Activated CD8-positive, alpha-beta memory T cell treated with anti-CD3 and anti-CD28 coated beads for 36 hours (primary cell): ENCODE data around the gene IKZF1. TPM values are rescaled to one million over a fixed set of nuclear protein-coding genes. Genes with fewer than 3 reads are reported as not detected.

Source experiments
- CTCF ChIA-PET: fragments of 350-600 bp; sonication (Branson Sonifier 250); formaldehyde crosslinking; loops from one replicate; lab custom pipeline; 2021; ENCODE audit warnings: antibody characterized with exemption; lab: Charles Lee
- POLR2A ChIA-PET: fragments of 350-600 bp; sonication (Branson Sonifier 250); formaldehyde crosslinking; loops from one replicate; lab custom pipeline; 2021; ENCODE audit warnings: antibody characterized with exemption; lab: Charles Lee
- total RNA-seq, 2 experiments: library from RNA; stranded (reverse); gene quantifications; one replicate each; pipeline ENCODE4 v1.2.3, GENCODE V29; 2021

IKZF1 gene
- total RNA-seq, 2 experiments from 2014 or later = 232 to 236 TPM

- CTCF ChIA-PET = no interaction called here
Measured at GRCh38 chr7:50303335-50304128, 984 bp upstream of the IKZF1 start.

DNA sequence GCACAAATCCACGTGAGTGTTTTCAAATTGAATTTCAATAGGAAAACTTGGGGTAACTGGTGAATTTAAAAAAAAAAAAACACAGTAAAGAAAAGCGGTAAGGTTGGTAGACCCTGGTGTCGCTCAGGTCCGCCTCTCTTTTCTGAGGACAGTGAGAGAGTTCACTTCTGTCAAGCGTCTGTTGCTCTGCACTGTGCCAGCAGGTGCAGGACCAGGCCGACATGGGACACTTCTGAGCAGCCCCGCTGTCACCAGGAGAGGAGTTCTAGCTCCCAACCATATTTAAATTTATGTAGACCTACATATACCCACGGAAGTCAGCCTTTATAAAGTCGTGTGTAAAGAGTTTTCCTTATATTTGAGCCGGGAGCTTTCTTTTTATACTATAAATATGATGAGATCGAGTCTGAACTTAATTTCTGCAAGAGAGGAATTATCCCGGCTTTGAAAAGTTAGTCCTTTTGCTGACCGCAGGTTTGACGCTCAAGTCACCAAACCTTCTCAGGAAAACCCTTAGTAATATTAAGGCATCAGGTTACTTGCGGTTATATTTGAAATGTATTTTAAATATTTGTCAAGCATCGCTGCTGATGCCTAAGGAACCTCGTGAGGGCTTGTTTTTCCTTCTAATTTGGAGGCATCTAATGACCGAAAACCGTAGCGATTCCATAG is 531 bp downstream of the IKZF1 start:
- ChIA-PET POLR2A (interaction anchor here (0.6 to 6.0 kb wide), 11 partner anchors 10 to 145 kb away, joined by 3 to 41 read pairs (median 4); partner anchors contain the start of gene FIGNL1), CTCF (interaction anchor here (0.8 to 2.5 kb wide), 7 partner anchors 8 to 100 kb away, joined by 3 to 12 read pairs (median 5); no protein-coding TSS in a partner anchor)

More at GRCh38 chr7:50303335-50304128, 984 bp upstream of the IKZF1 start:
- POLR2A ChIA-PET = interaction anchor here (0.6 to 2.7 kb wide), 4 partner anchors 36 to 98 kb away, joined by 3 to 16 read pairs (median 4); no protein-coding TSS in a partner anchor

- POLR2A ChIA-PET = interaction anchor here (0.6 to 6.0 kb wide), 9 partner anchors 10 to 144 kb away, joined by 3 to 41 read pairs (median 4); partner anchors contain the start of gene FIGNL1
- CTCF ChIA-PET = interaction anchor here (0.9 to 2.5 kb wide), 7 partner anchors 7 to 100 kb away, joined by 3 to 12 read pairs (median 5); no protein-coding TSS in a partner anchor
Measured at GRCh38 chr7:50305583-50306493, 1.3 kb downstream of the IKZF1 start.

GRCh38 chr7:50306494-50307367 is 2.2 kb downstream of the IKZF1 start:
- ChIA-PET POLR2A (interaction anchor here (0.6 to 6.0 kb wide), 7 partner anchors 9 to 55 kb away, joined by 3 to 41 read pairs (median 4); no protein-coding TSS in a partner anchor), CTCF (interaction anchor here (0.9 to 2.5 kb wide), 7 partner anchors 9 to 102 kb away, joined by 3 to 12 read pairs (median 5); no protein-coding TSS in a partner anchor)

DNA sequence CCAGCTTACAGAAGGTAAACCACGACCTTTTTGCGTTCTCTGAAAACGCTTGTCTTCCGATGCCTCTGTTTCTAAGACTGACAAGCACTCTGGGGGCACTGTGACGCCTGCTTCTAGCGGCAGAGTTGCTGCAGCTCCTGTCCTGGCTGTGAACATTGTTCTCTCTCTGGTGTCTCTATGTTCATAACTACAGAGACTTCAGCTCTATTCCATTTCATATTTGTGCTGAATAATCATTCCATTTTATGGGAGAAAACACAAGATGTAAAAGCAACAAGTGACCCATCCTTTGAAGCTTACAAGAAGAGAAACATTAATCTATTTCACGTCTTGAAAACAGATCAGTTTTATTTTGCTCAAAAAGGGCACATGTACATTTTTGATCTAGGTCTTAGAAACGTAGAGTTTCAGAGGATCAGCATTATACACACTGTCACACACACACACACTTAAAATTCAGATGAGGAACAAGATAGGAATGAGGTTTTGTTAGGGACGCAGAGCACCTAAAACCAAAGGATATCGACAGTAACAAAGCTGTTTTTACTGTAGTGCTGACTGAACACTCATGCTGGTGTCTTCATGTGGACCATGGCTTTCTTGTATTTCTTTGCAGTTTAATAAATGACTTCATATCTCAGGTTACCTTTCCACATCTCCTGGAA is 3.0 kb downstream of the IKZF1 start:
- POLR2A ChIA-PET = interaction anchor here (0.7 to 6.0 kb wide), 5 partner anchors 8 to 44 kb away, joined by 3 to 41 read pairs (median 4); no protein-coding TSS in a partner anchor

GRCh38 chr7:50308203-50308531 is 3.7 kb downstream of the IKZF1 start:
- ChIA-PET CTCF (interaction anchor here (0.9 to 2.2 kb wide), 7 partner anchors 8 to 103 kb away, joined by 3 to 9 read pairs (median 4); no protein-coding TSS in a partner anchor), POLR2A (interaction anchor here (0.8 to 6.0 kb wide), 7 partner anchors 7 to 60 kb away, joined by 3 to 41 read pairs (median 6); no protein-coding TSS in a partner anchor)

More for the DNA sequence above, 3.0 kb downstream of the IKZF1 start:
- CTCF ChIA-PET = interaction anchor here (0.9 to 2.2 kb wide), 6 partner anchors 9 to 103 kb away, joined by 4 to 9 read pairs (median 4); no protein-coding TSS in a partner anchor

- CTCF ChIA-PET = interaction anchor here (0.7 to 2.5 kb wide), 9 partner anchors 8 to 104 kb away, joined by 3 to 9 read pairs (median 3); no protein-coding TSS in a partner anchor
- POLR2A ChIA-PET = interaction anchor here (0.7 to 6.0 kb wide), 12 partner anchors 7 to 102 kb away, joined by 3 to 41 read pairs (median 6); no protein-coding TSS in a partner anchor
Measured at GRCh38 chr7:50308532-50309385, 4.2 kb downstream of the IKZF1 start.

- POLR2A ChIA-PET = interaction anchor here (1.1 to 6.0 kb wide), 11 partner anchors 6 to 103 kb away, joined by 4 to 41 read pairs (median 8); no protein-coding TSS in a partner anchor
- CTCF ChIA-PET = interaction anchor here (0.7 to 2.5 kb wide), 8 partner anchors 21 to 104 kb away, joined by 3 to 19 read pairs (median 4); no protein-coding TSS in a partner anchor
Measured at GRCh38 chr7:50309721-50310120, 5.2 kb downstream of the IKZF1 start.

DNA sequence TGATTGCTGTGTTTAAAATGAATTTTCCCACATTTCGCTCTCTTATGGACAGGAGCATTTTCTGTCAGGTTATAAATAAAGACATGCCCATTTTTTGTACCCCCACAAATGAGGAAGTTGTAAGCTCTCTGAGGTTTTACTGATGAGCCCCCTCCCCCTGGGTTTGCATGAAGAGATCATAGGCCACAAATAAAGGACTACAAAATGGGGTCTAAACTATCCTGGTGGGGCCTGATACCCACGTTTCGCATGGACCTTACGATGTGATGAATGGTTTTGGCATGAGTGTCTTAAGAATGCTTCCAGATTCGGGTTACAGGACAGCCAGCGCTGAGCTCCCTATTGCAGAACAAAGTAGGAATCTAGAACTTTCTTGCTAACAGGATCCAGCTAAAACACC is 5.8 kb downstream of the IKZF1 start:
- CTCF ChIA-PET = interaction anchor here (0.9 to 2.5 kb wide), 8 partner anchors 18 to 108 kb away, joined by 3 to 19 read pairs (median 4); no protein-coding TSS in a partner anchor
- POLR2A ChIA-PET = interaction anchor here (1.3 to 4.1 kb wide), 6 partner anchors 21 to 57 kb away, joined by 6 to 27 read pairs (median 8); no protein-coding TSS in a partner anchor

- POLR2A ChIA-PET = interaction anchor here (1.3 to 4.1 kb wide), 6 partner anchors 21 to 57 kb away, joined by 6 to 27 read pairs (median 8); no protein-coding TSS in a partner anchor
Measured at GRCh38 chr7:50310956-50311355, 6.4 kb downstream of the IKZF1 start.

GRCh38 chr7:50312250-50313162 is 8.0 kb downstream of the IKZF1 start:
- POLR2A ChIA-PET = interaction anchor here (0.6 to 5.9 kb wide), 8 partner anchors 6 to 103 kb away, joined by 3 to 41 read pairs (median 3); partner anchors contain the start of gene IKZF1
- CTCF ChIA-PET = interaction anchor here (0.8 to 1.6 kb wide), 4 partner anchors 7 to 55 kb away, joined by 3 to 5 read pairs (median 3); partner anchors contain the start of gene IKZF1

More at GRCh38 chr7:50310956-50311355, 6.4 kb downstream of the IKZF1 start:
- CTCF ChIA-PET = interaction anchor here (0.9 to 2.5 kb wide), 7 partner anchors 18 to 107 kb away, joined by 3 to 19 read pairs (median 4); no protein-coding TSS in a partner anchor

GRCh38 chr7:50314836-50315592 is 10.5 kb downstream of the IKZF1 start:
- ChIA-PET CTCF (interaction anchor here (1.3 to 3.1 kb wide), 8 partner anchors 7 to 110 kb away, joined by 3 to 12 read pairs (median 4); partner anchors contain the start of gene IKZF1), POLR2A (interaction anchor here (0.8 to 5.9 kb wide), 12 partner anchors 8 to 108 kb away, joined by 3 to 41 read pairs (median 4); partner anchors contain the start of gene IKZF1)
